Panc1 (cell line): Measurements from ENCODE around the gene DOK5. TPM values are rescaled to one million over a fixed set of nuclear protein-coding genes. Genes with fewer than 3 reads are reported as not detected.

Source experiments
- ATAC-seq: fragments of 200-7000 bp; cut with Tn5 transposase; 2 replicates; pipeline ENCODE4 v1.9.1; 2020; ENCODE audit warnings: mild to moderate bottlenecking, moderate library complexity
- BruUV-seq: library from RNA; stranded (reverse); fragments of 400-500 nt; replicated peaks from 2 replicates; lab custom pipeline; 2021; lab: Mats Ljungman, UMichigan
- CTCF ChIA-PET: fragments of 300-600 bp; sonication (Branson Sonifier 250); formaldehyde crosslinking; loops from one replicate; lab custom pipeline; 2022; ENCODE audit warnings: antibody characterized with exemption; lab: Charles Lee
- POLR2A ChIA-PET: fragments of 300-600 bp; sonication (Branson Sonifier 250); formaldehyde crosslinking; loops from one replicate; lab custom pipeline; 2022; ENCODE audit warnings: antibody characterized with exemption; lab: Charles Lee
- DNase-seq: peaks from one replicate; pipeline ENCODE4 v3.0.0-alpha.2; 2010; ENCODE audit warnings: low read depth, low spot score
- H3K27ac ChIP-seq: 2 replicates; pipeline ENCODE4 v1.5.1; 2011; ENCODE audit warnings: mild to moderate bottlenecking, low read length, inconsistent platforms
- H3K27me3 ChIP-seq: fragments of 200-500 bp; sonication (Bioruptor generic); 2 replicates; pipeline ENCODE4 v1.6.0; 2014; ENCODE audit warnings: low read length, inconsistent platforms; ENCODE audit not compliant: control insufficient read depth, insufficient read depth
- H3K36me3 ChIP-seq: fragments of 200-500 bp; sonication (Bioruptor generic); 2 replicates; pipeline ENCODE4 v1.5.1; 2014; ENCODE audit warnings: inconsistent platforms, mild to moderate bottlenecking, low read length, moderate library complexity; ENCODE audit not compliant: control insufficient read depth, insufficient read depth
- H3K4me1 ChIP-seq: 2 replicates; pipeline ENCODE4 v1.5.1; 2011; ENCODE audit warnings: inconsistent platforms, mild to moderate bottlenecking, low read length, moderate library complexity; ENCODE audit not compliant: control insufficient read depth, insufficient read depth
- H3K4me3 ChIP-seq, 2 experiments: 2 replicates each; pipeline ENCODE4 v1.5.1; 2011 to 2012; ENCODE audit warnings: low read depth in 2 of 2, low read length in 2 of 2, mild to moderate bottlenecking in 2 of 2, inconsistent platforms in 1 of 2, moderate library complexity in 1 of 2
- H3K9me3 ChIP-seq: fragments of 200-500 bp; sonication (Bioruptor generic); 2 replicates; pipeline ENCODE4 v1.5.1; 2014; ENCODE audit warnings: low read depth, mild to moderate bottlenecking, inconsistent platforms, low read length, moderate library complexity; ENCODE audit not compliant: control insufficient read depth, insufficient read depth
- CTCF ChIP-seq: fragments of 450-650 bp; IDR thresholded peaks from 2 replicates; pipeline ENCODE4 v1.5.1; 2017; ENCODE audit warnings: mild to moderate bottlenecking
- POLR2AphosphoS5 ChIP-seq: IDR thresholded peaks from 2 replicates; pipeline ENCODE4 v1.6.1; 2012; ENCODE audit warnings: mild to moderate bottlenecking, low read depth, low read length, moderate library complexity
- SIN3A ChIP-seq: IDR thresholded peaks from 2 replicates; pipeline ENCODE4 v1.6.1; 2012; ENCODE audit warnings: low read depth, mild to moderate bottlenecking, low read length, moderate library complexity, borderline replicate concordance; ENCODE audit not compliant: insufficient read depth
- TCF7L2 ChIP-seq: IDR thresholded peaks from 2 replicates; pipeline ENCODE4 v1.6.1; 2011; ENCODE audit warnings: mild to moderate bottlenecking, low read depth, low read length, inconsistent platforms
- in situ Hi-C: cut with HindIII; loops from 2 replicates; pipeline ENCODE4 v1.10.0; 2016; ENCODE audit warnings: low sequenced_read_pairs, low pct_unique_long_range_greater_than_20kb
- intact Hi-C: fragments of 100-400 bp; cut with micrococcal nuclease; formaldehyde crosslinking; loops from one replicate; pipeline ENCODE4 v1.10.0; 2022; ENCODE audit not compliant: unreplicated experiment
- total RNA-seq: library from RNA; stranded (reverse); gene quantifications from one replicate; pipeline ENCODE4 v1.2.1, GENCODE V29; 2021; ENCODE audit not compliant: unreplicated experiment
- TF ChIP-seq, protein P1 (sequence below), 2 experiments: IDR thresholded peaks; 2 replicates each; pipeline ENCODE4 v1.6.1; 2011 to 2012; ENCODE audit warnings: low read depth in 2 of 2, control low read depth in 1 of 2, low read length in 1 of 2, mild to moderate bottlenecking in 1 of 2, moderate library complexity in 1 of 2; ENCODE audit not compliant: insufficient read depth in 1 of 2

Gene DOK5
- total RNA-seq, 1 experiment from 2014 or later: 0.18 TPM

DNA sequence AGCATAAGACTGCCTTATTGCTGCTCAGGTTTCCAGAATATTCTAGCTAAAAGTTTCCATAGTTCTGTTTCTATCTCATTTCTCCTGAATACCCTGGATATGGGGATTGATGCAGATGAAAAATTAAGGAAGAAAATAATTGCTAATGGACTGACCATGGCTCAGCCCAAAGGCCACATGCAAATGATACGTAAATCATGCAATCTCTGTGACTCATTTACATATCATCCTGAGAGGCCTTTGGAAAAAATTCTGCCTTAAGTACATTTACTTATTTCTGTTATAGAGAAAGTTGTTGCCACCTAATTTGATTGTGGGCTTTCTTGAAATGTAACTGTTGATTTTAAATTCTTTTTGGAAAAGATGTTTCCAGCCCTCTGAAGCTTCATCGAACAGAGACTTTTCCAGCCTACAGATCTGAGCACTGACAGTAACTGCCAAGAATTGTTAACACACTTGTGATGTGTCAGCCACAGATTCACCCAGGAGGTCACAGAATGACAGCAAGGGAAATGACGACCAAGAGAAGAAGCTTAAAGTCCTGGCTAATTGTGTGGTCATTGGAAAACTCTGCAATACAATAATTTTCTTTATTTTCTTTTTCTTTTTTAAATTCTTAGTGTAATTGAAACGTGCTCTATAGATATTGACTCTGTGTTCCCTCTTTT, 174.8 kb downstream of the DOK5 start:
- ChIA-PET POLR2A (interaction anchor here (0.5 kb wide), 1 partner anchor 65 kb away, joined by 3 read pairs; no protein-coding TSS in a partner anchor), CTCF (no interaction called here)
- in situ Hi-C loops: no loop called here
- no peaks in the 10 kb centered on the region for H3K36me3 ChIP-seq
- H3K4me3 ChIP-seq: no peak overlapping the region
- H3K4me1 ChIP-seq: no peaks in the 10 kb centered on the region
- intact Hi-C loops: no loop called here
- no TSS peak for BruUV-seq
- no peaks in the 10 kb centered on the region for H3K9me3 ChIP-seq
- H3K27me3 ChIP-seq: peaks cover 8% of the 10 kb centered on the region
- no peak overlapping the region for H3K27ac ChIP-seq
- no peak for TF ChIP-seq POLR2AphosphoS5
- no peak for TF ChIP-seq SIN3A
- TF ChIP-seq, protein P1, sequence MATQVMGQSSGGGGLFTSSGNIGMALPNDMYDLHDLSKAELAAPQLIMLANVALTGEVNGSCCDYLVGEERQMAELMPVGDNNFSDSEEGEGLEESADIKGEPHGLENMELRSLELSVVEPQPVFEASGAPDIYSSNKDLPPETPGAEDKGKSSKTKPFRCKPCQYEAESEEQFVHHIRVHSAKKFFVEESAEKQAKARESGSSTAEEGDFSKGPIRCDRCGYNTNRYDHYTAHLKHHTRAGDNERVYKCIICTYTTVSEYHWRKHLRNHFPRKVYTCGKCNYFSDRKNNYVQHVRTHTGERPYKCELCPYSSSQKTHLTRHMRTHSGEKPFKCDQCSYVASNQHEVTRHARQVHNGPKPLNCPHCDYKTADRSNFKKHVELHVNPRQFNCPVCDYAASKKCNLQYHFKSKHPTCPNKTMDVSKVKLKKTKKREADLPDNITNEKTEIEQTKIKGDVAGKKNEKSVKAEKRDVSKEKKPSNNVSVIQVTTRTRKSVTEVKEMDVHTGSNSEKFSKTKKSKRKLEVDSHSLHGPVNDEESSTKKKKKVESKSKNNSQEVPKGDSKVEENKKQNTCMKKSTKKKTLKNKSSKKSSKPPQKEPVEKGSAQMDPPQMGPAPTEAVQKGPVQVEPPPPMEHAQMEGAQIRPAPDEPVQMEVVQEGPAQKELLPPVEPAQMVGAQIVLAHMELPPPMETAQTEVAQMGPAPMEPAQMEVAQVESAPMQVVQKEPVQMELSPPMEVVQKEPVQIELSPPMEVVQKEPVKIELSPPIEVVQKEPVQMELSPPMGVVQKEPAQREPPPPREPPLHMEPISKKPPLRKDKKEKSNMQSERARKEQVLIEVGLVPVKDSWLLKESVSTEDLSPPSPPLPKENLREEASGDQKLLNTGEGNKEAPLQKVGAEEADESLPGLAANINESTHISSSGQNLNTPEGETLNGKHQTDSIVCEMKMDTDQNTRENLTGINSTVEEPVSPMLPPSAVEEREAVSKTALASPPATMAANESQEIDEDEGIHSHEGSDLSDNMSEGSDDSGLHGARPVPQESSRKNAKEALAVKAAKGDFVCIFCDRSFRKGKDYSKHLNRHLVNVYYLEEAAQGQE (IDR thresholded peaks at IDR 0.05; ENCODE audit: insufficient read depth in 1 of 2, low read depth in 2 of 2, low read length in 1 of 2): no peak
- TF ChIP-seq TCF7L2: no peak
- TF ChIP-seq CTCF: no peak
- DNase-seq: no peak
- ATAC-seq: no peak

DNA sequence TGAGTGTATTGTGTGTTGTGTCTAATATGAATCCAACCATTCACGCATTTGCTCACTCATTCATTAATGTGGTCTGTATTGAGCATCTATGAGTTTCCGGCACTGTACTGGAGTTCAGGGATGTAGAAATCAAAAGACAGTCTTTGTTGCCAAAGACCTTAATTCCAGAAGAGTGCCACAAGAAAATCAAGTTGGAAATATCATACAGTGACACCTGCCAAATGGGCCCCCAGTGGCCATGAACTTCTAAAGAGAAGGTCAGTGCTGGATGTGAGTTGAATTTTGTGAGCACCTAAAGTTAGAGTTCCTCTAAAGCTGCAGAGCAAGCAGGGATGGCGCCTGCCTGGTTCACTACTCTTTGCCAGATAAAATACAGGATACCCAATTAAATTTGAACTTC, 175.9 kb downstream of the DOK5 start:
- Histone ChIP-seq H3K9me3 (no peaks in the 10 kb centered on the region), H3K4me3 (no peak overlapping the region), H3K36me3 (no peaks in the 10 kb centered on the region), H3K4me1 (no peaks in the 10 kb centered on the region), H3K27me3 (peaks cover 13% of the 10 kb centered on the region), H3K27ac (no peak overlapping the region)
- BruUV-seq: no TSS peak
- POLR2A ChIA-PET: no interaction called here
- intact Hi-C loops: no loop called here
- no peak for TF ChIP-seq CTCF
- TF ChIP-seq, protein P1 (IDR thresholded peaks at IDR 0.05; ENCODE audit: insufficient read depth in 1 of 2, low read depth in 2 of 2, low read length in 1 of 2): no peak
- TF ChIP-seq SIN3A: no peak
- no peak for TF ChIP-seq TCF7L2
- TF ChIP-seq POLR2AphosphoS5: no peak
- ATAC-seq: no peak
- CTCF ChIA-PET: no interaction called here
- in situ Hi-C loops: no loop called here
- DNase-seq: no peak
